ENCODE measurements around the gene WDR18. TPM values are rescaled to one million over a fixed set of nuclear protein-coding genes. Genes with fewer than 3 reads are reported as not detected.

Gene WDR18
- polyA plus RNA-seq, 1 of the 3 experiments (the other 2 are of a cell fraction): 47.9 TPM

DNA sequence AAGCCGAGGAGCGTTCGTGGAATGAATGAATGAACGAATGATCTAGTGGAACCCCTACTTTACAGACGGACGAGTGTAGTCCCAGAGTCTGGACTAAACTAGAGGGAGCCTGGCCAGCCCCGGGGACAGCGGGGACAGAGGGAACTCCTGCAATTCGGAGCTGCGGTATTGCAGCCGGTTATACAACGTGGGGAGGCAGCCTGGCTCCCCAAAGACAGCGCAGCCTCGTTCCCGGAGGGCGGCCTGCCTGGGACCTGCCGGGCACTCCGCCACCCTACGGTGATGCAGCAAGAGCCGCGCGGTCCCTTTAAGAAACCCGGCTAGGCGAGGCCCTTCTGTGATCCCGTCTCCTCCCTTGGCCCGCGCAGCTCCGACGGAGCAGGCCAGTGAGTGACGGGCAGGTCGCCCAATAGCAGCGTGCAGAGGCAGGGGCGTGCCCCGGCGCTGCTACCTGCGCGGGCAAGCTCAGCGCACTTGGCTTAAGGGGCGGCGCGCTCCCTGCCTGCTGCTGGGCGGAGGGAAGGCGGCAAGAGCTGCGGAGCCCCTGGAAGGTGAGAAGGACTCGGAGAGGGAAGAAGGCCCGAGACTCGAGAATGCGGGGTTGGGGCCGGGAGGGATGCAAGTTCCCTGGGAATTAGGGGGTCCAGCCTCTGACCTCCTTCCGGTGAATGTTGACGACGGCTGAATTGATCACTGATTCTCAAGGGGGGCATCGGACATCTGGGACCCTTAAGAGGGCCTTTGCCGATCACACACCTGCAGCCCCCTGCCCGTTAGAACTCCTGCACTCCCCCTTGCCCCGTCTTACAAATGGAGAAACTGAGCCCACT lies 55.7 kb downstream of the WDR18 start, which contains the start of gene ABCA7:
Gene ABCA7, plus strand, starts transcription at position 462 of the 830 bp plus-strand sequence. CDS start 1,255 bp downstream, outside the sequence.
- Histone ChIP-seq H3K79me2 (ENCODE audit: insufficient read depth) (no peaks in the 10 kb centered on the region), H4K20me1 (ENCODE audit: insufficient read depth) (peaks cover 28% of the 10 kb centered on the region), H3K9me2 (no peaks in the 10 kb centered on the region), H3F3A (replicated peaks; ENCODE audit: insufficient read depth) (peaks cover 36% of the 10 kb centered on the region), H3K36me3 (replicated peaks in 1 of 2; ENCODE audit: control insufficient read depth in 1 of 2, insufficient read depth in 2 of 2, low read length in 1 of 2) (peaks cover 10 to 14% of the 10 kb centered on the region in 2 experiments), H3K27ac (ENCODE audit: low read depth in 2 of 2, low read length in 1 of 2) (peak within 1 kb of the TSS; percentile 3 to 24; a peak in 1 of 4 replicates), H3K9me3 (no peaks in the 10 kb centered on the region), H3K4me1 (ENCODE audit: control insufficient read depth in 1 of 2, insufficient read depth in 2 of 2, low read depth in 1 of 2, low read length in 1 of 2) (peaks cover 0 to 31% of the 10 kb centered on the region in 2 experiments; a peak in 2 of 4 replicates), H3K27me3 (ENCODE audit: insufficient read depth) (no peaks in the 10 kb centered on the region), H3K4me2 (peak within 1 kb of the TSS; percentile 96), H2AFZ (ENCODE audit: low read depth) (0 out of 2 replicates have a peak within 1 kb of the TSS, but pooled peaks have one; percentile 42), H3K9ac (peak within 1 kb of the TSS; percentile 49), H3K4me3 (ENCODE audit: low read depth in 2 of 2, low read length in 1 of 2) (peak within 1 kb of the TSS; percentile 67 to 87)
- DNase-seq: peak; percentile 98
- POLR2A ChIA-PET: interaction anchor here (1.0 kb wide), 1 partner anchor 9 kb away, joined by 4 read pairs; no protein-coding TSS in a partner anchor
- TF ChIP-seq GABPA (IDR thresholded peaks at IDR 0.05; ENCODE audit: low read depth) (no peak; the same call in 1 of the 2 replicates), SIN3A (IDR thresholded peaks at IDR 0.05; ENCODE audit: borderline replicate concordance, low read depth, low read length) (peak; percentile 67; the same call in 1 of the 2 replicates), NRF1 (IDR thresholded peaks at IDR 0.05; ENCODE audit: low read depth, low read length) (peak; percentile 85), POLR2AphosphoS5 (IDR thresholded peaks at IDR 0.05; ENCODE audit: low read depth, low read length) (peak; percentile 85), EP300 (IDR thresholded peaks at IDR 0.05; ENCODE audit: borderline replicate concordance in 1 of 2, low read depth in 1 of 2, low read length in 1 of 2) (no peak; a peak in 1 of 4 replicates), CHD2 (IDR thresholded peaks at IDR 0.05; ENCODE audit: low read length, partially characterized antibody) (peak; percentile 91), YY1 (IDR thresholded peaks at IDR 0.05; ENCODE audit: low read depth) (no peak), MXI1 (IDR thresholded peaks at IDR 0.05; ENCODE audit: low read depth, low read length) (0 out of 2 replicates have a peak, but pooled peaks have one; percentile 18), NFIC (IDR thresholded peaks at IDR 0.05; ENCODE audit: borderline replicate concordance) (no peak)
- TF ChIP-seq, protein P1, sequence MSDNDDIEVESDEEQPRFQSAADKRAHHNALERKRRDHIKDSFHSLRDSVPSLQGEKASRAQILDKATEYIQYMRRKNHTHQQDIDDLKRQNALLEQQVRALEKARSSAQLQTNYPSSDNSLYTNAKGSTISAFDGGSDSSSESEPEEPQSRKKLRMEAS (IDR thresholded peaks at IDR 0.05; ENCODE audit: low read depth): peak; percentile 50; the same call in 1 of the 2 replicates
- TF ChIP-seq, protein P2, sequence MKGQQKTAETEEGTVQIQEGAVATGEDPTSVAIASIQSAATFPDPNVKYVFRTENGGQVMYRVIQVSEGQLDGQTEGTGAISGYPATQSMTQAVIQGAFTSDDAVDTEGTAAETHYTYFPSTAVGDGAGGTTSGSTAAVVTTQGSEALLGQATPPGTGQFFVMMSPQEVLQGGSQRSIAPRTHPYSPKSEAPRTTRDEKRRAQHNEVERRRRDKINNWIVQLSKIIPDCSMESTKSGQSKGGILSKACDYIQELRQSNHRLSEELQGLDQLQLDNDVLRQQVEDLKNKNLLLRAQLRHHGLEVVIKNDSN (IDR thresholded peaks at IDR 0.05; ENCODE audit: borderline replicate concordance, low read depth): peak; percentile 30; the same call in 1 of the 2 replicates
- TF ChIP-seq, protein P3, sequence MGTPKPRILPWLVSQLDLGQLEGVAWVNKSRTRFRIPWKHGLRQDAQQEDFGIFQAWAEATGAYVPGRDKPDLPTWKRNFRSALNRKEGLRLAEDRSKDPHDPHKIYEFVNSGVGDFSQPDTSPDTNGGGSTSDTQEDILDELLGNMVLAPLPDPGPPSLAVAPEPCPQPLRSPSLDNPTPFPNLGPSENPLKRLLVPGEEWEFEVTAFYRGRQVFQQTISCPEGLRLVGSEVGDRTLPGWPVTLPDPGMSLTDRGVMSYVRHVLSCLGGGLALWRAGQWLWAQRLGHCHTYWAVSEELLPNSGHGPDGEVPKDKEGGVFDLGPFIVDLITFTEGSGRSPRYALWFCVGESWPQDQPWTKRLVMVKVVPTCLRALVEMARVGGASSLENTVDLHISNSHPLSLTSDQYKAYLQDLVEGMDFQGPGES (IDR thresholded peaks at IDR 0.05; ENCODE audit: low read depth, low read length): peak; percentile 78
- TF ChIP-seq, protein P4, sequence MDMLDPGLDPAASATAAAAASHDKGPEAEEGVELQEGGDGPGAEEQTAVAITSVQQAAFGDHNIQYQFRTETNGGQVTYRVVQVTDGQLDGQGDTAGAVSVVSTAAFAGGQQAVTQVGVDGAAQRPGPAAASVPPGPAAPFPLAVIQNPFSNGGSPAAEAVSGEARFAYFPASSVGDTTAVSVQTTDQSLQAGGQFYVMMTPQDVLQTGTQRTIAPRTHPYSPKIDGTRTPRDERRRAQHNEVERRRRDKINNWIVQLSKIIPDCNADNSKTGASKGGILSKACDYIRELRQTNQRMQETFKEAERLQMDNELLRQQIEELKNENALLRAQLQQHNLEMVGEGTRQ (IDR thresholded peaks at IDR 0.05; ENCODE audit: borderline replicate concordance, low read depth, low read length): no peak
- TF ChIP-seq, protein P5, sequence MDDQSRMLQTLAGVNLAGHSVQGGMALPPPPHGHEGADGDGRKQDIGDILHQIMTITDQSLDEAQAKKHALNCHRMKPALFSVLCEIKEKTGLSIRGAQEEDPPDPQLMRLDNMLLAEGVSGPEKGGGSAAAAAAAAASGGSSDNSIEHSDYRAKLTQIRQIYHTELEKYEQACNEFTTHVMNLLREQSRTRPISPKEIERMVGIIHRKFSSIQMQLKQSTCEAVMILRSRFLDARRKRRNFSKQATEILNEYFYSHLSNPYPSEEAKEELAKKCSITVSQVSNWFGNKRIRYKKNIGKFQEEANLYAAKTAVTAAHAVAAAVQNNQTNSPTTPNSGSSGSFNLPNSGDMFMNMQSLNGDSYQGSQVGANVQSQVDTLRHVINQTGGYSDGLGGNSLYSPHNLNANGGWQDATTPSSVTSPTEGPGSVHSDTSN (IDR thresholded peaks at IDR 0.05): peak; percentile 100
- WGBS (ENCODE audit: low lambda C conversion rate): 4% methylated on average over 23 of the region's 56 CpGs
- CTCF ChIA-PET: interaction anchor here (0.6 to 1.7 kb wide), 5 partner anchors 16 to 227 kb away, joined by 3 to 6 read pairs (median 4); partner anchors contain the start of gene GPX4

Measured in SK-N-SH (cell line).